GM23248 (cell line): Measurements from ENCODE around the gene ASZ1.

ENCODE experiments used
- EZH2 ChIP-seq: fragments of 200-600 bp; sonication (generic); IDR thresholded peaks from 2 replicates; pipeline ENCODE4 v1.6.1; 2018; ENCODE audit warnings: antibody characterized with exemption, mild to moderate bottlenecking; ENCODE audit not compliant: insufficient read depth, poor library complexity, severe bottlenecking
- EZH2phosphoT487 ChIP-seq: fragments of 200-600 bp; sonication (generic); IDR thresholded peaks from 2 replicates; pipeline ENCODE4 v1.6.1; 2018; ENCODE audit warnings: antibody characterized with exemption, moderate library complexity, mild to moderate bottlenecking, low read depth; ENCODE audit not compliant: insufficient read depth

GRCh38 chr7:117319181-117319580 is 108.1 kb downstream of the ASZ1 start:
- no peak for TF ChIP-seq EZH2
- no peak for TF ChIP-seq EZH2phosphoT487
